GM23338 (cell line): ENCODE measurements around the gene INO80B. TPM values are rescaled to one million over a fixed set of nuclear protein-coding genes. Genes with fewer than 3 reads are reported as not detected.
A peak's percentile ranks its signal among the peaks of the same experiment; 100 is the strongest.

Source experiments
- ATAC-seq: fragments of 200-7000 bp; cut with Tn5 transposase; 3 replicates; pipeline ENCODE4 v1.9.1; 2020
- DNase-seq: peaks from one replicate; pipeline ENCODE4 v3.0.0-alpha.2; 2015; ENCODE audit warnings: low spot score
- H2AFZ ChIP-seq: fragments of 200-600 bp; sonication (generic); 2 replicates; pipeline ENCODE4 v1.8.0; 2016; ENCODE audit warnings: antibody characterized with exemption, mild to moderate bottlenecking, moderate library complexity
- H3F3A ChIP-seq: fragments of 200-600 bp; sonication (generic); replicated peaks from 2 replicates; pipeline ENCODE4 v1.8.0; 2017; ENCODE audit warnings: antibody characterized with exemption, mixed run types, low read depth
- H3K27ac ChIP-seq: fragments of 200-600 bp; sonication (generic); 2 replicates; pipeline ENCODE4 v1.6.1; 2016; ENCODE audit warnings: low read depth
- H3K27me3 ChIP-seq: fragments of 200-600 bp; sonication (generic); 2 replicates; pipeline ENCODE4 v1.8.0; 2016; ENCODE audit warnings: mild to moderate bottlenecking, mixed run types, moderate library complexity; ENCODE audit not compliant: insufficient read depth
- H3K36me3 ChIP-seq: fragments of 200-600 bp; sonication (generic); 2 replicates; pipeline ENCODE4 v1.8.0; 2016; ENCODE audit warnings: mild to moderate bottlenecking; ENCODE audit not compliant: insufficient read depth
- H3K4me1 ChIP-seq: fragments of 200-600 bp; sonication (generic); 2 replicates; pipeline ENCODE4 v1.8.0; 2016; ENCODE audit warnings: mild to moderate bottlenecking, moderate library complexity; ENCODE audit not compliant: insufficient read depth
- H3K4me2 ChIP-seq: fragments of 200-600 bp; sonication (generic); 2 replicates; pipeline ENCODE4 v1.7.1; 2017; ENCODE audit warnings: mixed run types
- H3K4me3 ChIP-seq: fragments of 200-600 bp; sonication (generic); 2 replicates; pipeline ENCODE4 v1.6.1; 2016; ENCODE audit warnings: mixed run types
- H3K79me2 ChIP-seq: fragments of 200-600 bp; sonication (generic); replicated peaks from 2 replicates; pipeline ENCODE4 v1.8.0; 2017; ENCODE audit warnings: mild to moderate bottlenecking; ENCODE audit not compliant: insufficient read depth
- H3K9me2 ChIP-seq: fragments of 200-600 bp; sonication (generic); 2 replicates; pipeline ENCODE4 v1.8.0; 2017; ENCODE audit not compliant: insufficient read depth
- H4K20me1 ChIP-seq: fragments of 200-600 bp; sonication (generic); replicated peaks from 2 replicates; pipeline ENCODE4 v1.8.0; 2017; ENCODE audit warnings: mild to moderate bottlenecking; ENCODE audit not compliant: insufficient read depth
- H3K27ac Mint-ChIP-seq: 2 replicates; pipeline ENCODE4 v1.8.0; 2020; ENCODE audit warnings: inconsistent platforms, mild to moderate bottlenecking, moderate library complexity, mixed read lengths
- H3K27me3 Mint-ChIP-seq: 3 replicates; pipeline ENCODE4 v1.8.0; 2022; ENCODE audit warnings: low read depth, mild to moderate bottlenecking, moderate library complexity, mixed read lengths, inconsistent platforms; ENCODE audit not compliant: insufficient read depth, poor library complexity
- H3K36me3 Mint-ChIP-seq: 3 replicates; pipeline ENCODE4 v1.8.0; 2021; ENCODE audit warnings: low read depth, mild to moderate bottlenecking, inconsistent platforms, moderate library complexity, mixed read lengths
- H3K4me1 Mint-ChIP-seq: 3 replicates; pipeline ENCODE4 v1.8.0; 2020; ENCODE audit warnings: mild to moderate bottlenecking, inconsistent platforms, mixed read lengths
- H3K4me3 Mint-ChIP-seq: 3 replicates; pipeline ENCODE4 v1.8.0; 2021; ENCODE audit warnings: moderate library complexity, mild to moderate bottlenecking, inconsistent platforms, mixed read lengths
- H3K9me3 Mint-ChIP-seq: 3 replicates; pipeline ENCODE4 v1.8.0; 2020; ENCODE audit warnings: moderate library complexity, mild to moderate bottlenecking, inconsistent platforms, mixed read lengths
- CREB1 ChIP-seq: fragments of 250-450 bp; sonication (Bioruptor Pico); IDR thresholded peaks from 2 replicates; pipeline ENCODE4 v1.5.0; 2020; ENCODE audit warnings: low read depth, mild to moderate bottlenecking, moderate library complexity
- ETS1 ChIP-seq: IDR thresholded peaks from 2 replicates; pipeline ENCODE4 v1.6.1; 2016; ENCODE audit warnings: antibody characterized with exemption
- JUNB ChIP-seq: IDR thresholded peaks from one replicate; pipeline ENCODE4 v1.6.1; 2016; ENCODE audit warnings: antibody characterized with exemption; ENCODE audit not compliant: unreplicated experiment
- NANOG ChIP-seq: IDR thresholded peaks from 2 replicates; pipeline ENCODE4 v1.6.1; 2016; ENCODE audit warnings: antibody characterized with exemption, borderline replicate concordance
- POLR2AphosphoS5 ChIP-seq: IDR thresholded peaks from 2 replicates; pipeline ENCODE4 v1.6.1; 2016; ENCODE audit warnings: antibody characterized with exemption, low read depth
- REST ChIP-seq: IDR thresholded peaks from one replicate; pipeline ENCODE4 v1.6.1; 2018; ENCODE audit warnings: antibody characterized with exemption; ENCODE audit not compliant: unreplicated experiment
- ZNF462 ChIP-seq: fragments of 250-450 bp; sonication (Bioruptor Pico); IDR thresholded peaks from 2 replicates; pipeline ENCODE4 v1.5.0; 2020; ENCODE audit warnings: mild to moderate bottlenecking, moderate library complexity
- polyA plus RNA-seq: library from polyadenylated mRNA; unstranded; fragments of >200 nt; fragmentation: Nextera tagmentation; extraction: Ambion mirVana; gene quantifications from 2 replicates; pipeline ENCODE4 v1.2.1, GENCODE V29; 2016
- total RNA-seq: library from RNA; depleted of rRNA; stranded (reverse); fragments of >200 nt; shearing (Covaris generic); gene quantifications from 2 replicates; pipeline ENCODE4 v1.2.3, GENCODE V29; 2014

Gene INO80B
- total and polyA plus RNA-seq, 2 experiments from 2014 or later = 5.1 to 21.8 TPM

GRCh38 chr2:74439373-74439772, 15.5 kb upstream of the INO80B start (continued):
- TF ChIP-seq ZNF462 (CRISPR knock-in tag) = no peak
- TF ChIP-seq JUNB = no peak
- TF ChIP-seq CREB1 (CRISPR knock-in tag) = no peak
- no peak for TF ChIP-seq POLR2AphosphoS5

GRCh38 chr2:74439803-74440377, 15.0 kb upstream of the INO80B start:
- H3K79me2 ChIP-seq = peaks cover 49% of the 10 kb centered on the region
- no peak for TF ChIP-seq NANOG
- TF ChIP-seq REST = no peak
- TF ChIP-seq CREB1 (CRISPR knock-in tag) = no peak
- no peak for TF ChIP-seq ETS1

More at GRCh38 chr2:74439803-74440377, 15.0 kb upstream of the INO80B start:
- no peaks in the 10 kb centered on the region for H3K9me2 ChIP-seq
- no peak overlapping the region for H2AFZ ChIP-seq
- Mint-ChIP-seq H3K4me3 (peak overlapping the region; percentile 98), H3K36me3 (peaks cover 19% of the 10 kb centered on the region), H3K27me3 (peaks cover 21% of the 10 kb centered on the region), H3K27ac (peak overlapping the region; percentile 90), H3K9me3 (no peaks in the 10 kb centered on the region), H3K4me1 (peaks cover 40% of the 10 kb centered on the region)
- H3F3A ChIP-seq = peaks cover 18% of the 10 kb centered on the region
- H3K4me1 ChIP-seq = peaks cover 35% of the 10 kb centered on the region
- H3K4me2 ChIP-seq = peak overlapping the region; percentile 97
- H3K27me3 ChIP-seq = no peaks in the 10 kb centered on the region
- H3K36me3 ChIP-seq = no peaks in the 10 kb centered on the region
- peaks cover 29% of the 10 kb centered on the region for H4K20me1 ChIP-seq
- peak overlapping the region; percentile 96 for H3K4me3 ChIP-seq
- H3K27ac ChIP-seq = 0 out of 2 replicates have a peak overlapping the region, but pooled peaks have one; percentile 66
- ATAC-seq = no peak
- peak; percentile 40 for DNase-seq
